ENCODE results near the gene CUBN. TPM values are rescaled to one million over a fixed set of nuclear protein-coding genes. Genes with fewer than 3 reads are reported as not detected.

CUBN gene
- total and polyA plus RNA-seq, 9 of the 15 experiments (the other 6 are each of a cell fraction or from before 2014, with no cell fraction given): 0.04 to 0.33 (median 0.09) TPM

DNA sequence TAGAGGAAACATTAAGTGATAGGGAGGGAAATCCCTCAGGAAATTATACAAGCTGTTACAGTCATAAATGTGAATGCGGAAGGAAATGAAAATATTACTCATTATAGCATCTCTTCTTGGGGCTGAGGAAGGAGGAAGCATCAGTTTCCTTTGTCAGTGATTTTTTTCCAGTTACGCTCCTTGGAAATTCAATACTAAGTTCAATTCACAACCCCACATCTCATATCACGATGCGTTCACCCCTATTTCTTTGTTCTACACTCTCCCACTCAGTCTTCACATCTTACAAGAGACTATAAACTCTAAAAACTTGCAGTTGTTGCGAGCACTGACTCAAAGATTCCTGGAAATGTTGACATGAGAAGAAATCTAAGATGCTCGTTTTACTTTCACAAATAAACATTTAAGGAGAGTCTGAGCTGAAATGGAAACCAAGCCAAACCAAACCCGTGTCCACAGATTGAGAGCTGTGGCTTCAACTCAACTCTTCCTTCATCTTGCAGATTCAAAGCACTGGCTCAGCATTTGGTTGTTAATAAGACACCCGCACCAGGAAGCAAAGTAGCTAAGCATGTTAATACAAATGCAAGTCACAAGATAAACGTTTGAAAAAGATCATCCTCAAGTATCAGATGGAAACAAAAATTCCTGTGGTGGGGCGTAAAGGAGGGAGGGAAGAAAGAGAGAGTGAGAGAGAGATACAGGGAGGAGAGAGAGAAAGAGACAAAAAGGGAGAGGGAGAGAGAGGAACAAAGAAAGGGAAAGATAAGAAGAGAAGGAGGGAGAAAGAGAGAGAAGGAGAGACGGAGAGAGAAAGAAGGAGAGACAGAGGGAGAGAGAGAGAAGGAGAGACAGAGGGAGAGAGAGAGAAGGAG lies 162.4 kb downstream of the CUBN start (continued):
- TF ChIP-seq, protein P1, sequence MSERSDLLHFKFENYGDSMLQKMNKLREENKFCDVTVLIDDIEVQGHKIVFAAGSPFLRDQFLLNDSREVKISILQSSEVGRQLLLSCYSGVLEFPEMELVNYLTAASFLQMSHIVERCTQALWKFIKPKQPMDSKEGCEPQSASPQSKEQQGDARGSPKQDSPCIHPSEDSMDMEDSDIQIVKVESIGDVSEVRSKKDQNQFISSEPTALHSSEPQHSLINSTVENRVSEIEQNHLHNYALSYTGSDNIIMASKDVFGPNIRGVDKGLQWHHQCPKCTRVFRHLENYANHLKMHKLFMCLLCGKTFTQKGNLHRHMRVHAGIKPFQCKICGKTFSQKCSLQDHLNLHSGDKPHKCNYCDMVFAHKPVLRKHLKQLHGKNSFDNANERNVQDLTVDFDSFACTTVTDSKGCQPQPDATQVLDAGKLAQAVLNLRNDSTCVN (CRISPR knock-in tag; IDR thresholded peaks at IDR 0.05): peak; percentile 67; the same call in 1 of the 2 replicates
- TF ChIP-seq NRF1 (conservative IDR thresholded peaks at IDR 0.05 in 1 of 2, IDR thresholded peaks at IDR 0.05 in 1 of 2) (no peak), ELF4 (CRISPR knock-in tag; IDR thresholded peaks at IDR 0.05) (0 out of 2 replicates have a peak, but pooled peaks have one; percentile 41)

DNA sequence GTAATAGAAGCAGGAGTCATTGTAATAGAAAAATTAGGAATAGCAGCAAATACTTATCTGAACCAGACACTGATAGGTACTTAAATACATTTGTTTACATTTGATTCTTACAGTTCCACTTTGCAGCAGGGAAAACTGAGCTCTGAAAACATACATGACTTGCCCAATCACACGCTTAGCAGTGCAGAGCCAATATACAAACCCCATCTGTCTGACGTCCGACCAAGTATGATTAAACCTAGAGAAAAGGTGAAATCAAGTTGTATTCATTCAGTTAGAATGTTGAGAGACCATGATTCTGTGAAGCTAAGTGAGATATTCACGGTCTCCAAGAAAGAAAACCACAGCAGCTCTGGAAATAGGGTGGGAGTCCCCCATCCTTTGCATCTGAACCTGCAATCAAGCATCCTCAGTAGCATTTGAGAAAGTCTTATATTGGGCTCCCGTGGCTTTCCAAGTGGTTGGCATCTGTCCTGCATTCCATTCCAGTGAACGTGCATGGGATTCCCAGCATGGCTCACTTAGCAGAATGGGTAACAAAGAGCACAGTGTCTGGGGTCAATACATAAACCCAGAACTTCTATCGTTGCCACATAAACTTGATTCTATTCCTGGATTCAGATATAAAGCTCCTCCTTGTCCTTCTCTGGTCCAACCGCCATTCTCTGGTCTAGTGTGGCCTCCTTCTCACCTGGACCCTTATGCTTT lies 163.7 kb downstream of the CUBN start:
- no peak overlapping the region for H2AFZ ChIP-seq (ENCODE audit: low read depth, low read length)
- H3K4me1 ChIP-seq (replicated peaks in 1 of 2; ENCODE audit: control insufficient read depth in 2 of 2, insufficient read depth in 2 of 2, low read length in 2 of 2): peaks cover 0 to 8% of the 10 kb centered on the region in 2 experiments; a peak in 1 of 5 replicates
- in situ Hi-C loops (cut with MboI) (no loop called here), intact Hi-C loops (cut with micrococcal nuclease) (no loop called here)
- no peaks in the 10 kb centered on the region for H3K79me2 ChIP-seq (ENCODE audit: control insufficient read depth, insufficient read depth, low read length)
- no peaks in the 10 kb centered on the region for H4K20me1 ChIP-seq (replicated peaks; ENCODE audit: control insufficient read depth, insufficient read depth, low read length)
- 42% methylated on average over 8 of the region's 8 CpGs for WGBS (ENCODE audit: insufficient coverage, low coverage, missing lambda C conversion rate)
- TF ChIP-seq PHF8 (IDR thresholded peaks at IDR 0.05; ENCODE audit: borderline replicate concordance, low read length) (no peak), ZNF507 (tag; conservative IDR thresholded peaks at IDR 0.05) (no peak), MYNN (IDR thresholded peaks at IDR 0.05) (no peak), MYNN (CRISPR knock-in tag; IDR thresholded peaks at IDR 0.05) (no peak), YY1 (IDR thresholded peaks at IDR 0.05; ENCODE audit: borderline replicate concordance in 1 of 3, control insufficient read depth in 1 of 3, extremely low read depth in 1 of 3, insufficient read depth in 3 of 3, insufficient read length in 1 of 3, insufficient replicate concordance in 2 of 3, low read depth in 1 of 3, low read length in 2 of 3) (no peak), MAZ (CRISPR knock-in tag; conservative IDR thresholded peaks at IDR 0.05 in 1 of 2, IDR thresholded peaks at IDR 0.05 in 1 of 2) (no peak), SIN3A (IDR thresholded peaks at IDR 0.05; ENCODE audit: borderline replicate concordance in 2 of 2, control insufficient read depth in 1 of 2, low read depth in 2 of 2, low read length in 2 of 2) (no peak)
- TF ChIP-seq, protein P2, sequence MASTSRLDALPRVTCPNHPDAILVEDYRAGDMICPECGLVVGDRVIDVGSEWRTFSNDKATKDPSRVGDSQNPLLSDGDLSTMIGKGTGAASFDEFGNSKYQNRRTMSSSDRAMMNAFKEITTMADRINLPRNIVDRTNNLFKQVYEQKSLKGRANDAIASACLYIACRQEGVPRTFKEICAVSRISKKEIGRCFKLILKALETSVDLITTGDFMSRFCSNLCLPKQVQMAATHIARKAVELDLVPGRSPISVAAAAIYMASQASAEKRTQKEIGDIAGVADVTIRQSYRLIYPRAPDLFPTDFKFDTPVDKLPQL (IDR thresholded peaks at IDR 0.05; ENCODE audit: extremely low read depth, insufficient read length): no peak
- no peaks in the 10 kb centered on the region for H3K9me1 ChIP-seq (ENCODE audit: control insufficient read depth, insufficient read depth, low read length)
- H3K9ac ChIP-seq (ENCODE audit: insufficient read depth in 1 of 2, low read depth in 2 of 2, low read length in 2 of 2): no peak overlapping the region
- no peak overlapping the region for H3K27ac ChIP-seq (ENCODE audit: extremely low read depth, low read depth, low read length)
- FAIRE-seq (no peak), DNase-seq (ENCODE audit: extremely low read depth in 1 of 4, low spot score in 3 of 4) (no peak), ATAC-seq (no peak)
- H3K4me3 ChIP-seq: no peak overlapping the region
- no peak overlapping the region for H3K4me2 ChIP-seq (ENCODE audit: insufficient read depth, low read length)
- H3K27me3 ChIP-seq (ENCODE audit: control insufficient read depth in 2 of 2, insufficient read depth in 2 of 2, low read length in 2 of 2): no peaks in the 10 kb centered on the region; a peak in 1 of 5 replicates
- BruUV-seq (replicated peaks): no TSS peak
- H3K36me3 ChIP-seq (ENCODE audit: control insufficient read depth, insufficient read depth, low read length): no peaks in the 10 kb centered on the region
- ChIA-PET POLR2A (interaction anchor here (1.2 kb wide), 1 partner anchor 59 kb away, joined by 3 read pairs; no protein-coding TSS in a partner anchor), CTCF (ENCODE audit: low intra/inter-chr PET ratio) (no interaction called here)
- H3K9me3 ChIP-seq (replicated peaks; ENCODE audit: control insufficient read depth, insufficient read depth, low read depth, low read length): no peaks in the 10 kb centered on the region

All from K562 (cell line).